Embryonic facial prominence (tissue), 1 donor: ENCODE data around the gene AGAP2.

Experiments
- DNase-seq: peaks from one replicate; pipeline ENCODE4 v3.0.0-alpha.2; 2016; ENCODE audit errors: extremely low spot score

The AGAP2 gene

DNA sequence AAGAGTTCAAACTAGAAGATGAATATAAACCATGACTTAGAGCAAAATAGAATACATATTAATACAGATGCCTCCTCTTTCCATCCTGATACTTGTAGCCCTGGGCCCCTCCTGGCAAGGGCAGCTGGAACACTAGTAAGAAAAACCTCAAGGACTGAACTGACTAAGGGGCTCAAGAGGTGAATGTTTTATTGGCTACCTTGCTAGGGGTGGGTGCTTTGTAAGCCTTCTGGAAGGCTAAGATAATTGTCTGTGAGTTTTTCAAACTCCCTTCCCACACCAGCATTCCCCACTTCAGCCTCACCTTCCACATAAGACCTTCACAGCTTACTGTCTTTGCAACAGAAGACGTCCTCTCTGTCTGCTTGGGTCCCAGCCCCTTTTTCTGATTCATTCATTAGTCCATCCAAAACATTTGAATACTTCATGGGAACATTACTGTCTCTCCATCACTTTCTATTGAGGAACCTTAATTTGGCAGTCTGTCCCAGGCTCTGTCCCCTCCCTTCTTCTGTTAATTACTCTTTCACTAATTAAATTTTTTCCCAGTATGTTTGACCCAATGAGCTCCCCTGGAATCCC is 15.3 kb upstream of the AGAP2 start:
- DNase-seq = no peak

DNA sequence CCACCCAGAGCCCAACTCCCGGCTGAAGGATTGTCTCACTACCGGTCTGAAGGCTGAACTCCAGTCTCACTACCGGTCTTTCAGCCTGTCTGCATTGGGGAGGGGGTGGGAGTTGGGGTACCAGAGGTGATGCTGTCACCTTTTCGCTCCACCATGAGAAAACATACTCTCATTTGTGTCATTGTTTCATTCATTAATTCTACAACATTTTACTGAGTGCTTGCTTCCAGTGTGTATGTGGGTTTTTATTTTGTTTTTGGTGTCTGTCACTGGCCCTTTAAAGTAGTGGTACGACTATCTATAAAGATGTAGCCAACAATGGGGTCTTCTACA is 14.1 kb upstream of the AGAP2 start:
- no peak for DNase-seq

DNA sequence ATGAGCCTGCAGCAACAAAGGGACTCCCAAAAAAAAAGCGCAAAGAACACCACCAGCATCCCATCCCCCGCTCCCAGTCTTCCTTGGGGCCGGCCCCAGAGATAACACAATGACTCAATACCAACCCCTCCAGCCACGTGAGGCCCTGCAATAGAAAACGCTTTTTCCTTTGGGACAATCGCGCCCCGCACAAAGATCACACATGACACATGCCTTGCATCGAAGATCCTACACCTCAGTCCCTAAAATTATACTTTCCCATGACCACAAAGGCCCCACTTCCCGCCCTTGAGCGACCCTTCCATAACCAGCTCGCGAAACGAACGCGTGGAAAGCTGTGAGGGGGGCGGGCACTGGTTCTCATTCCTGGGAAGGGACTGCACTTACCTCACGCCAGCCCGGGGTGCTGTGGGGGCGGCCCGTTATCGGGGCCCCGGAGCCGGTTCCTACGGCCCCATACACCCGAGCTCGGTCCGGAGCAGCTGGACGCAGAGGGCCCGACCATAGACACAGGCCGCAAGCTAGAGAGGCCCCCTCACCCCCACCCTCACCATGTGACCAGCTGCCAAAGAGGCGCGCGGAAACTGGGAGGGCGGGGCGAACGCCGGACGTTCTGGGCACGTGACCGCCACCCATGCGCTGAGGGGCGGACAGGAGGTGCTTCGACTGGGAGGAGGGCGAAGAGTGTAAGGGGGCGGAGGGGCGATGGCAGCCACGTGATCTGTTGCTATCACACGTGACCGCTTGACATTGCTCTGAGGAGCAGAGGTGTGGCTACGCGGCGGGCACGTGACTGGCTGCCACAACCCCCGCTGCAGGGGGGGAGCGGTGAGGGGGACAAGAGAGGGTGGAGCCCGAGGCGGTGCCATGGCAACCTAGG is 13.5 kb upstream of the AGAP2 start, which contains the start of gene CDK4:
TSS of gene CDK4 (minus strand) at position 523 of the 880 bp plus-strand sequence. CDS start 593 bp downstream, outside the sequence.
- DNase-seq = peak; percentile 99

GRCh38 chr12:57751432-57751787 is 12.9 kb upstream of the AGAP2 start:
- no peak for DNase-seq

- DNase-seq = no peak
Observed at GRCh38 chr12:57750561-57751431, 12.3 kb upstream of the AGAP2 start.

GRCh38 chr12:57749061-57749460 is 10.5 kb upstream of the AGAP2 start:
- DNase-seq = no peak

- no peak for DNase-seq
Observed at GRCh38 chr12:57746025-57746424, 7.5 kb upstream of the AGAP2 start.

- DNase-seq = no peak
Observed at GRCh38 chr12:57745485-57745881, 6.9 kb upstream of the AGAP2 start.

- peak; percentile 98 for DNase-seq
Observed at GRCh38 chr12:57744777-57745484, 6.4 kb upstream of the AGAP2 start, which contains the start of gene TSPAN31. TSS of gene TSPAN31 (plus strand) at chr12:57745039. CDS start at chr12:57745155, 116 bp downstream.

DNA sequence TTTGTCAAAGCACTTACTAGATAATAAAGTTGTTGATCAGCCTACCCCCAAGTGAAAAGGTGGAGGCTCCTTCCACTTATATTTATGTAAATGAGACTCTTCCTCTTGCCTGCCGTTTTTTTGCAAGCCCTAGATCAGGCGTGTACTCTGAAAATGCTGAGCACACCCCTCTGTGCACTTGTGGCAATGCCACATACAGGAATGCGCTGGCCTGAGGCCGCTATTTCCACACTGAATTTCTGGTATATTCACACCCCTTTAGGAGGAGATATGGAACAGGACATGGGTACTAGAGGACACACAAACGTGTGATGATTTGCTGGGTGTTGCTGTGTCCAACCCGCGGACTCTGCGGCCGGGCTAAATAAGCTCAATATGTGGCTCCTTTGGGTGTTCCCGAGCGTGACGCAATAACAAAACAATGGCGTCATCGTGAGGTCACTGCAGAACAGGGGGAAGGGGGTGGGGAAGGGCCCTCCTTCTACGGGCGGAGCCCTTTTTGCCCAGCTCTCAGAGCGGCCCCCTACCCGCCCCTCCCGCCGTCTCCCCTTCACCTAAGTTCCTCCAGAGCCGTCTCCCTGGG is 5.7 kb upstream of the AGAP2 start:
- DNase-seq = no peak

- DNase-seq = no peak
Observed at GRCh38 chr12:57743769-57744168, 5.2 kb upstream of the AGAP2 start.

DNA sequence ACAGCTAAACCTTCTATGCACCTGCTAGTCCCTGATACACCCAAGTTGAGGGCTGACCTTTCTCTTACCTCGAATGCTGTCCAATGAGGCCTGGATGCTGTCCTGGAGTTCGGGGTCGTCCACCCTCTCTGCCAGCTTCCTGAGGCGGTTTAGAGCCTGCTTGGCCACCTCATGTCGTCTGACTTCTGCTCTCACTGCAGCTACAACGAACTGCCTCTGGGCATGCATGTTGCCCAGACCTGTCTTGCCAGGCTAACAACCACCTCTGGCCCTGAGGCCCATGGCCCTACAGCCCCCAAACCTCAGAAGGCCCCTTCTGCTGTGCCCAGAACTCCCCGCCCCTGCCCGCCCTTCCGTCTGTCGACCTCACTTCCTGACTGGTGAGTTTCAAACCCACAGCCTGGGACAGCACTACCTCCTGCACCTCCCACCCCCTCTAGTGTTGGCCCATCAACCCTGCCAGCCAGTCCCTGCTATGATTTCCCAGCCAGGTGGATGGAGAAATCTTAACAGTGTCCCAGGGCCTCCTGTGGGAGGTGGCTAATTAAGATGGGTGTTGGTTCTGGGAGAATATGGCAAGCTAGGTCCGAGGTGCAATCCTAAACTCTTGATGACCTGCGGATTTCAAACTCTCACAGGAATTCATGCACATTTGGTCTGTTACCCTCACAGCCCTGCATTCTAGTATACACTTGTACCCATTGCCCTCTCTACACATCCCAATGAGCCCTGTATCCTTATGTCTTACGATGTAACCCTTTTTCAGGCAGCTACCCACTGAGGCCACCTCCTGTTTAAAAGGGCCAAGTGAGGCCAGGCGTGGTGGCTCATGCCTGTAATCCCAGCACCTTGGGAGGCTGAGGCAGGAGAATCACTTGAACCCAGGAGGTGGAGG is 3.5 kb upstream of the AGAP2 start:
- no peak for DNase-seq

- no peak for DNase-seq
Observed at GRCh38 chr12:57741413-57741789, 2.9 kb upstream of the AGAP2 start.

DNA sequence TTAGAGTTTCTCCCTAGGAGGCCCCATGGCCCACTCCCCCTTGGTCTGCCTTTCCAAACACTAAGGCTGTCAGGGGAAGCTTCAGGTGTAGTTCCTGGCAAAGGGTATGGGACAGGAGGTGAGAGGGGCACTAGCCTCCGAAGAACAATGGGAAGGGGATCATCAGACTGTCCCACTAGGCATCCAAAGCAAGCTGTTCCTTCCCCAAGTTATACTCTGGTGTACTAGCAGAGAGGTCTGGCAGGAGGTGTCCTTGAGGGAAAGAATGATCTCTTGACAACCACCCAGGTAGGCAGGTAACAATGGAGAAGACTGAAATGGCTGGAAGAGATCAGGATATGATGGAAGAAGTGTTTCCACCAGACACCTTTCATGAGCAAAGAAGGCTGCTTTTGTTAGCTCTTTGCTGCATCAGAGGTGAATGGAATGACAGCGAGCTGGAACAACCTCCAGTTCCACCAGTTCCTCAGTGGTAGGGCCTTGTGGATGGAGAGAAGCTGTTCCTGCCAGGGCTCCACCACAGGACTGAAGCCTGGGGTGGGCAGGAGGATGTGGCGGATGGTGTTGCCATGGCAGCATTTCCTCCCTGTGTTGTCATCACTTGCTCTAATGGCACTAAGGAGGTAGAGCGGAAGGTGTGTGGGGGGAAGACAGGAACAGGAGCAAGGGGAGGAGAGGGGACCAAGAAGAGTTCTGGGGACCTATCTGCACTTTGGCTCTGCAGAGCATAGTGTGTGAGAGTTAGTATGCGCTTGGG is 2.3 kb upstream of the AGAP2 start:
- no peak for DNase-seq

DNA sequence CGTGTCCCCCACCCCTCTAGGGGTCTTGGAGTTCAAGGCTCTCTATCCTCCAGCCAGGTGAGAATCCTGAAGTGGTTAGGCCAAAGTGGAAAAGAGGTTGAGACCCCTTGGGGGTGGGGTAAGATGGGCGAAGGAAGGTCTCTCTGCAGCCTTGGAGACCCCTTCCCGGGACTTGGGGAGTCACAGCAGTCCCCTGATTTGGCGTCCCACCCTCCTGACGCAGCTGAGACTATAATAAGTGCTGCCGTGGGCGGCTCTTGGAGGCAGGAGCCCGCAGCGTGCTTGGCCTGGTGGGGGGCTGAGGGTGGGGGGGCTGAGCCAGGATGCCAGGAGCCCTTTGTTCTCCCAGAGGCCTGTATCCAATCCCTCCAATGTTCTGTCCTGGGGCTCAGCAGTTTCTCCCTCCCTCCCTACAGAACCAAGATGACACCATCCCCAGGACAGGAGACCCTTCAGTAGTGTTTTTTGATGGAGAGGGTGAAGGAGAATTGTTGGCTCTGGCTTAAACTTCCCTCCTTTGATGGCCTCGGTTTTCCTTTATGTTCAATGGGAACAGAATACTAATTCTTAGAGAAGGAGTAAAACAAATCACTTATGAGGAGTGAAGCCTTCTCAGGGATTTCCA is 1.5 kb upstream of the AGAP2 start:
- no peak for DNase-seq

- no peak for DNase-seq
Observed at GRCh38 chr12:57739387-57739786, 845 bp upstream of the AGAP2 start.

GRCh38 chr12:57737467-57738460 is 778 bp downstream of the AGAP2 start:
- no peak for DNase-seq
